Spleen (tissue), 7 donors: ENCODE data around the gene LRRC28.

Experiments used
- CTCF ChIP-seq, 11 experiments: fragments of 200-600 bp in 7 of 11; fragments of 450-650 bp in 4 of 11; sonication (generic) in 4 of 11; IDR thresholded peaks in 8 of 11; conservative IDR thresholded peaks in 3 of 11; 1 replicate in 7 of 11; 2 replicates in 4 of 11; pipeline versions ENCODE4 v1.4.0 to v1.8.0; 2016 to 2021; ENCODE audit warnings: antibody characterized with exemption in 11 of 11, inconsistent platforms in 4 of 11, mild to moderate bottlenecking in 1 of 11
- POLR2A ChIP-seq, 3 donors: fragments of 450-650 bp; IDR thresholded peaks; one replicate each; pipeline ENCODE4 v1.5.1; 2017; ENCODE audit warnings: antibody characterized with exemption in 3 of 3, mild to moderate bottlenecking in 1 of 3
- POLR2AphosphoS5 ChIP-seq, 3 donors: sonication (generic); formaldehyde crosslinking; IDR thresholded peaks; one replicate each; pipeline ENCODE4 v1.5.1; 2017; ENCODE audit warnings: antibody characterized with exemption in 3 of 3
- donor health status: DM: no; HTN: no; CAD: no; lungs with moderate emphysema.
- donor health status: DM: no; HTN: no; CAD: no.
- donor health status: DM: no; HTN: no; CAD: no.

GRCh38 chr15:99326235-99326634, 75.0 kb downstream of the LRRC28 start:
- TF ChIP-seq CTCF (IDR thresholded peaks at IDR 0.05 in 8 of 11, conservative IDR thresholded peaks at IDR 0.05 in 3 of 11) (no peak), POLR2A (IDR thresholded peaks at IDR 0.05) (no peak), POLR2AphosphoS5 (IDR thresholded peaks at IDR 0.05) (no peak)
